ENCODE results near the gene XG. TPM values are rescaled to one million over a fixed set of nuclear protein-coding genes. Genes with fewer than 3 reads are reported as not detected.

The XG gene
- total RNA-seq, 2 donors from 2014 or later, result not detected

DNA sequence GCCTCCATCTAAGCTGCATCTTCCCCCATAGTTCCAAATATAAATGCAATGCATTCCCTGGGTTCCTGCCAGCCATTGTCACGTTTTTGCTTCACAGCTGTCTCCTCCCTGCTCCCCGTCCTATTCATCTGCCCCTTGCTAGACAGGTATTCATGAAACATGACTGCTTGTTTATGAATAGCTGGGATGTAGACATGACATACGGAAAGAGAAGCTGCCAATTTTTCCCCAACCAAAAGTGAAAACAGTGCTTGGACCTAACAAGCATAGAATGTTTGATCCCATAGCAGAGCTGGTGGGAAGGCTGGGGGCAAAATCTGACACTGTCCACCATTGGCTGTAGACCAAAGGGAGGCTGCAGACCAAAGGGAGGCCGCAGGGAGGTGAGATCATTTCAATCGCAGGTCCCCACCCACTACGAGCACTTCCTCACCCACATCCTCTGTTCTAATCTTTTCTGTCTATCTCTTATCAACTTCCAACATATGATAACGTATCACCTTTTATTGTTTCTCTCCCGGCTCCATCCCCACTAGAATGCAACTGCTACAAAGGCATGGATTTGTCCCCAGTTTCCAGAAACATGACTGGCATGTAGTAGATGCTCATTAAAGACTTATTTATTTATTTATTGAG is 68.4 kb downstream of the XG start:
- peaks cover under 1% of the 10 kb centered on the region for H3K27me3 Mint-ChIP-seq (ENCODE audit: low read depth)

DNA sequence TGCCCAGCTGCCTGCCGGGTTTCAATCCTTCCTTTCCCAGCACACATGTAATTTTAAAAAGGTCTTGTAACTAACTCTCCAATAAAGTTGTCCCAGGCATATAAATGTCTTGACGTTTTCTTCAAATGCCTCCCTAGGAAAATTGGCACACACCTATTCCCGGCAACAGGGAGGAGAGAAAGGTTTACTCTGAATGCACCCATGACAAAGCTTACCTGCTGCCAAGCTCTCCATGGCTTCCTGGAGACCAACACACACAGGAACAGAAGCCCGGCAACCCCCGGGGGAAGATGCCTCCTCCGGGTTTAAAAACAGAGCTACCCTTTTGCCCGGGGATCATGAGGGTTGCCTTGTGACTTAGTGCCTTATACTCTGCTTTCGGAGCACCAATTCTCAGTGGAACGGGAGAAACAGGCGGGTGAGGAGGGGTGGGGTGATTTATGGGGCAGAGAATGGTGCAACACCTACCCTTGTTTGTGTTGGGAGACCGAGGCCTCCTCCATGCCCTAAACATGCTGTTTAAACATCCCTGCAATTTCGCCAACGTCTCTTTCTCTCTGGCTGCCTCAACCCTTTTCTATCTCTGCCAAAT is 72.1 kb downstream of the XG start:
- H3K27me3 Mint-ChIP-seq (ENCODE audit: low read depth), result no peaks in the 10 kb centered on the region
- no peaks in the 10 kb centered on the region for H3K9me3 Mint-ChIP-seq
- H3K4me1 Mint-ChIP-seq (ENCODE audit: low read depth), result no peaks in the 10 kb centered on the region
- H3K36me3 Mint-ChIP-seq (ENCODE audit: insufficient read depth in 2 of 2), result no peaks in the 10 kb centered on the region
- ATAC-seq (replicated peaks in 1 of 2) (no peak), DNase-seq (no peak)
- H3K27ac Mint-ChIP-seq, result no peak overlapping the region
- H3K4me3 Mint-ChIP-seq, result no peak overlapping the region

More for the DNA sequence above, 68.4 kb downstream of the XG start:
- Mint-ChIP-seq H3K27ac (no peak overlapping the region), H3K36me3 (ENCODE audit: insufficient read depth in 2 of 2) (no peaks in the 10 kb centered on the region), H3K4me3 (no peak overlapping the region), H3K9me3 (no peaks in the 10 kb centered on the region), H3K4me1 (ENCODE audit: low read depth) (no peaks in the 10 kb centered on the region)
- ATAC-seq (replicated peaks in 1 of 2) (no peak), DNase-seq (no peak)

DNA sequence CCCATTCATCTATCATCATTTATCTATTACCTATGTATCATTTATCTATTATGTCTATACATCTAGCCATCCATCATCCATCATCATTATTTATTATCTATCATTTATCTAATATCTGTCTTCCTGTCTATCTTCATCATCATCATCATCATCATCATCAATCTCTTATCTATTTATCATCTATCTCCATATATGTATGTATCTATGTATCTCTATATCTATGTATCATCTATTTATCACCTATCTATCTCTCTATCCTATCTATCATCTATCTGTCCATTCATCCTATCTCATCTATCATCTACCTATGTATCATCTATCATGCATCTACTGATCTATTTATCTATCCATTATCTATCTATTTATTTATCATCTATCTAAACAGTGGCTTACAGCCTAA is 73.0 kb downstream of the XG start:
- Mint-ChIP-seq H3K27ac (no peak overlapping the region), H3K36me3 (ENCODE audit: insufficient read depth in 2 of 2) (no peaks in the 10 kb centered on the region), H3K4me3 (no peak overlapping the region), H3K4me1 (ENCODE audit: low read depth) (no peaks in the 10 kb centered on the region), H3K9me3 (no peaks in the 10 kb centered on the region), H3K27me3 (ENCODE audit: low read depth) (no peaks in the 10 kb centered on the region)
- DNase-seq, result no peak
- ATAC-seq (replicated peaks in 1 of 2), result no peak

DNA sequence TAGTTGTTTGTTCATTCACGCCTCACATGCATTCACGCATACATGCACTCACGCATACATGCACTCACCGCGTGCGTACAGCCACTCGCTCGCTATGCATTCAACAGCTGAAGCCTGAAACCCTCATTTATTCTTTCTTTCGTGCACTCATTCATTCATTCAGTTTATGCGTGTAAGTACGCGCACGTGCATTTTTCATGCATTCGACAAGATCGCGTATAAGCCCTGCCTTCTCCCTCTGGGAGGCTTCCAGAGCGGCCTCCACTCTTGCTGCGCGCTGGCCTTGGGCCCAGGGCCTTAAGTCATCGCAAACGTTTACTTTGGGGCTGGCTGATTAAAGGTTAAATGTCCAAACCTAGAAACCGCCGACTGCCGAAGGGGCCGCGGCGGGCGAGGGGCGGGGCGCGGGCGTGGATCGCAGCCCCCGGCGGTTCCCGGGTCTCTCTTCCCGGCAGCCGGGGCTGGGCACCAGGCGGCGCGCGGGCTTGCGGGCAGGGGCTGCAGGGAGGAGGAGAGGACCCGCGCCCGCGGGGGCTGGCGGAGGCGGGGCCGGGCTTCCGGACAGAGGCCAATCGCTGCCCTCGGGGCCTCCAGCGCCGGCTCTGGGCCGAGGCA is 76.6 kb downstream of the XG start, which contains the start of gene GYG2:
Gene GYG2, plus strand, starts transcription at position 587 of the 615 bp plus-strand sequence. CDS start 1,259 bp downstream, outside the sequence.
- peak; percentile 20 to 23 for ATAC-seq (replicated peaks in 1 of 2)
- Mint-ChIP-seq H3K9me3 (peaks cover 0 to 2% of the 10 kb centered on the region in 2 donors), H3K4me3 (no peak within 1 kb of the TSS), H3K4me1 (ENCODE audit: low read depth) (no peaks in the 10 kb centered on the region), H3K27me3 (ENCODE audit: low read depth) (peaks cover 23% of the 10 kb centered on the region), H3K27ac (no peak within 1 kb of the TSS), H3K36me3 (ENCODE audit: insufficient read depth in 2 of 2) (no peaks in the 10 kb centered on the region)
- DNase-seq, result no peak

DNA sequence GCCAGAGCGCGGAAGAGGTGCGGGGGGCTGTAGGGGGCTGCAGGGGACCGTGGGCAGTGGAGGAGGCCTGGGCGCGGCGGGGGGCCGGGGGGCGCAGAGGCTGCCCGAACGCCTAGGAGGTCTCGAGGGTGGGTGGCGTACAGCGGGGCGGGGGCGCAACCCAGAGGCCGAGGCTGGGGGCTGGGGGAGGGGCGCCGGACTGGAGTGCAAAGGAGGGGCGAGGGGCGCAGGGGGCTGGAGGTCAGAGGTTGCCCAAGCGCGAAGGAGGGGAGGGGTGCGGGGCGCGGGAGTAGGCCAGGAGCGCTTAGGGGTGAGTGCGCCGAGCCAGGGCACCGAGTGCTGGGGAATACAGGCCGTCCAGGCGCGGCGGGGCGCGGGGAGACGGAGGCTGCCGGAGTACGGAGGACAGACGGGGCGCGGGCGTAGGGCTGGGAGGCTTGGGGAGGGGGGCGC is 77.1 kb downstream of the XG start:
- H3K4me1 Mint-ChIP-seq (ENCODE audit: low read depth), result no peaks in the 10 kb centered on the region

DNA sequence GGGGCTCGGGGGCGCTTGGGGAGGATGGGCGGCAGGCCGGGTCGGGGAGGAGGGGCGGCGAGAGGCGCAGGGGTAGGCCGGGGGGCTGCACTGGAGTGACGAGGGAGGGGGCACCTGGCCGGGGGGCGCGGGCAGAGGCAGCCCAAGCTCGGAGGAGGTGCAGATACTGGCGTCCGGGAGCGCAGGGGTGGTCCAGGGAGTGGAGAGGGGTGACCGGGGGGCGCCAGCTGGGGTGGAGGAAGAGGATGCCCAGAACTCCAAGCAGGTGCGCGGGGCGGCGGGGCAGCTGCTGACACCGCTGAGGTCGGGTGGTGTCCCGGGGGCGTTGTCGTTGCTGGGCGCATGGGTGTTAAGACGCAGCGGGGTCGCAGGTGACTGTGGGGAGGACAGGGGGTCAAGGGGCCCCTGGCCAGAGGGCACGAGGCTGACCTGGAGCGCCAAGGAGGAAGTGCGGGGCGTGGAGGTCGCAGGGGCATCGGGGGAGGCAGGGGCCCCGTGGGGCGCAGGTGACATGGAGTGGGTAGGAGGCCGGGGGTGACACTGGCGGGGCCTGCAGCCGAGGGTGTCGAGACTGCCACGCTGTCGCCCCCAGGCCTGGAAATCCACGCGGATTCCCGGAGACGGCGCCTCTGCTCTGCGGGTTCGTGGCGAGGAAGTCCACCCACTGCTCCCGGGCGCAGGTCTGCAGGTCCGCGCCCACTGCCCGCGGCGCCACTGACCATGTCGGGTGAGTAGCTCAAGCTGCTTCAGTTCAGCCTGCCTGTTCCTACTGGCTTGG is 77.8 kb downstream of the XG start:
- ATAC-seq (replicated peaks in 1 of 2) (no peak), DNase-seq (no peak)
- no peak overlapping the region for H3K27ac Mint-ChIP-seq
- H3K36me3 Mint-ChIP-seq (ENCODE audit: insufficient read depth in 2 of 2), result no peaks in the 10 kb centered on the region
- no peaks in the 10 kb centered on the region for H3K4me1 Mint-ChIP-seq (ENCODE audit: low read depth)
- peaks cover 23% of the 10 kb centered on the region for H3K27me3 Mint-ChIP-seq (ENCODE audit: low read depth)
- H3K9me3 Mint-ChIP-seq, result peaks cover 0 to 2% of the 10 kb centered on the region in 2 donors
- H3K4me3 Mint-ChIP-seq, result no peak overlapping the region

More for the DNA sequence above, 77.1 kb downstream of the XG start:
- H3K9me3 Mint-ChIP-seq, result peaks cover 0 to 2% of the 10 kb centered on the region in 2 donors
- H3K27me3 Mint-ChIP-seq (ENCODE audit: low read depth), result peaks cover 23% of the 10 kb centered on the region
- no peak overlapping the region for H3K27ac Mint-ChIP-seq
- H3K36me3 Mint-ChIP-seq (ENCODE audit: insufficient read depth in 2 of 2), result no peaks in the 10 kb centered on the region
- DNase-seq (no peak), ATAC-seq (replicated peaks in 1 of 2) (no peak)
- no peak overlapping the region for H3K4me3 Mint-ChIP-seq

DNA sequence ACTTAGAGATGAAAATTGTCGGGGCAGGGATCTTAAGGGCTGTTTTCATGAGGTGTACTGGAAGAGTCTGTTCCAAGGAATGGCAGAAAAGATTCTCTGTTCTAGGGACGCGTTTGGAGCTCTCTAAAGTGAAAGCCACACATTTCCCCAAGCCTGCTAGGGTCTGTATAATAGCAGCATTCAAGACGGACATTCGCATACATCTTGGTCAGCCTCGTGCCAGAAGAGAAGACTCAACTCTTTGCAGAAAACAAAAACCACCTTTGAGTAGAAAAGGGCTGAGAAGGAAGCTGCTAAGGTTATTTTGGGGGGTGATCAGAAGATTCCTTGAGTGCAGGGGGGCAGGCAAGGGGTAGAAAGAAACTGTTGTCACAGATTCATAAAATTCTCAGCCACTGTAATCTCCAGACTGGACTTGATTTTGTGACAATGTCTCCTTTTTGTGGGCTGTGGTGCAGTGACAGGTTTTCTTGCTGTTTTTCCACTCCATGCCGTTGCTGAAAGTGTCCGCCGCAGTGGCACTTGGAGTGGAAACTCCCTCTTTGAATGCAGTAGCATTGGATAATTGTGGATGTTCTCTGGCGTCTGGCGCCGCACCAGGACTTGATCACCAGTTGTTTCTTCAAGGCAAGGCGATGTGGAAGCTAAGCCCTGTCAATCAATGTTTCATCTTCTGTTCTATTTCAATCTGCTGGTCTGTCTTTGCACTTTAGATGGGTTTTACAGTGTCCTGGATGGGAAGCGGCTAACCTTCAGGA is 79.8 kb downstream of the XG start:
- Mint-ChIP-seq H3K27ac (no peak overlapping the region), H3K36me3 (ENCODE audit: insufficient read depth in 2 of 2) (peaks cover 3 to 4% of the 10 kb centered on the region in 2 donors), H3K27me3 (ENCODE audit: low read depth) (peaks cover 23% of the 10 kb centered on the region), H3K4me1 (ENCODE audit: low read depth) (no peaks in the 10 kb centered on the region), H3K9me3 (peaks cover 2 to 5% of the 10 kb centered on the region in 2 donors), H3K4me3 (no peak overlapping the region)
- ATAC-seq (replicated peaks in 1 of 2), result no peak
- no peak for DNase-seq

DNA sequence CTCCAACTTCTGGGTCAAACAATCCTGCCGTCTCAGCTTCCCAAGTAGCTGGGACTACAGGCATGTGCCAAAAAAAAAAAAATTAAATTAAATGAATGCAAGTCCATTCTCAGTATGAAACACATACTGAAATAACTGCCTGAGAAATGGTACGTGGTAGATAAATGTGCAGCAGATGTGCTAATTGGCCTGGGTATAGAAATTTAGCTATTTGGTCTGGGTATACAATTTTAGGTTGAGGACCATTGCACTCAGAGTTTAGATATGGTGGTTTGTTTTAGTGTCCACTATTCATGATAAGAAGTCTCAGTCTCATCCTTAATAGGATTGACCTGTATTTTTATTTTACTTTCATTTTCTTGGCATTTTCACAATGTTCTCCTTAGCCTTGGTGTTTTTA is 86.1 kb downstream of the XG start:
- no peak overlapping the region for H3K27ac Mint-ChIP-seq
- peaks cover 4% of the 10 kb centered on the region for H3K27me3 Mint-ChIP-seq (ENCODE audit: low read depth)
- no peak overlapping the region for H3K4me3 Mint-ChIP-seq
- H3K9me3 Mint-ChIP-seq, result peaks cover 12 to 20% of the 10 kb centered on the region in 2 donors
- H3K4me1 Mint-ChIP-seq (ENCODE audit: low read depth), result no peaks in the 10 kb centered on the region
- DNase-seq, result no peak
- ATAC-seq (replicated peaks in 1 of 2), result no peak
- peaks cover 5 to 15% of the 10 kb centered on the region in 2 donors for H3K36me3 Mint-ChIP-seq (ENCODE audit: insufficient read depth in 2 of 2)

DNA sequence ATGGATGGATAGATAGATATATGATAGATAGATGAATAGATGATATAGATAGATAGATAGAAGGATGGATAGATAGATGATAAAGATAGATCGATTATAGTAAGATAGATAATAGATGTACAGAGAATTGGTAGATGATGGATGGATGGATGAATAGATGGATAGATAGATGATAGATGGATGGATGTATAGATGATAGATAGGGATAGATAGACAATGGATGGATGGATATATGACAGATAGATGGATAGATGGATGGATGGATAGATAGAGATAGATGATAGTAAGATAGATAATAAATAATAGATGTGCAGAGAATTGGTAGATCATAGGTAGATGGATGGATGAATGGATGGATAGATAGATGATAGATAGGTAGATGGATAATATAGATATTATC is 89.1 kb downstream of the XG start:
- H3K27ac Mint-ChIP-seq, result peak overlapping the region; percentile 21
- ATAC-seq (replicated peaks in 1 of 2), result no peak
- no peaks in the 10 kb centered on the region for H3K4me1 Mint-ChIP-seq (ENCODE audit: low read depth)
- H3K9me3 Mint-ChIP-seq, result peaks cover 12 to 17% of the 10 kb centered on the region in 2 donors
- H3K36me3 Mint-ChIP-seq (ENCODE audit: insufficient read depth in 2 of 2), result peaks cover 5 to 13% of the 10 kb centered on the region in 2 donors
- DNase-seq, result no peak
- H3K27me3 Mint-ChIP-seq (ENCODE audit: low read depth), result no peaks in the 10 kb centered on the region
- H3K4me3 Mint-ChIP-seq, result no peak overlapping the region

DNA sequence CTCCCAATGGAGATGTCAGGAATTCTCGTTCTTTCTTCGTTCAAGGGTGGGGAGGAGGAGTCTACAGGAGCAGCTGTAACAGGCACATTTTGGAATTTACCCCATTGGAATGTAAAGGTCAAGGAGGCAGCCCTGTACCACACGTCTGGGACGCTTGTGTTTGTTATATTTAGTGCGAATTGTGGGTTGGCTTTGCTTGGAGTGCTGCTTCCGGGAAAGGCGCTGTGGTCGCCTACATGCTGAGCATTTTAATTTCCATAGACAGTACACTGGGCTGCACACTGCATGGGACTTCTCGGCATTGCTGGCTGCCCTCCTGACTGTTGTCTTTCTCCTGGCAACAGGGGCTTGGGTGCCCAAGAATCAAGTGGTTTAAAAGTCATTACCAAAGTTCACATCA is 89.7 kb downstream of the XG start:
- Mint-ChIP-seq H3K4me3 (no peak overlapping the region), H3K27me3 (ENCODE audit: low read depth) (no peaks in the 10 kb centered on the region), H3K27ac (no peak overlapping the region), H3K36me3 (ENCODE audit: insufficient read depth in 2 of 2) (peaks cover 2 to 11% of the 10 kb centered on the region in 2 donors), H3K4me1 (ENCODE audit: low read depth) (no peaks in the 10 kb centered on the region), H3K9me3 (peaks cover 9 to 15% of the 10 kb centered on the region in 2 donors)
- no peak for ATAC-seq (replicated peaks in 1 of 2)
- DNase-seq, result no peak

DNA sequence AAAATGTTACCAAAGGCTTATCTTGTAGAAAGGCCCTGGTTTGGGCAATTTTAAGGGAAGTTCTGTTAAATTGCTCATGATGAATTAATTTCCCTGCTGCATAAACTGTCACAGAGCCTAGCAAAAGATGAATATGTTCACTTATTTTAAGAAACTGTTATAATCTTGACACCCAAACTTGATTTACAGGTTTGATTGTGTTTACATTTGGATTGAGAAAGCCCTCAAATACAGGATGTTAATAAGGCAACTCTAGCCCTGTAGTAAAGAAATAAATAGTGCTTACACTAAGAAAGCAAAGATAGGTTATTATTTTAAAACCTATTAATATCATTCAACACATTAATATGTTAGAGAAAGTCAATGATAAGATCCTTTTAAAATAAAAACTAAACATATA is 95.2 kb downstream of the XG start:
- H3K9me3 Mint-ChIP-seq, result no peaks in the 10 kb centered on the region
- no peaks in the 10 kb centered on the region for H3K4me1 Mint-ChIP-seq (ENCODE audit: low read depth)
- no peak overlapping the region for H3K4me3 Mint-ChIP-seq
- ATAC-seq (replicated peaks in 1 of 2), result no peak
- H3K27me3 Mint-ChIP-seq (ENCODE audit: low read depth), result peaks cover 12% of the 10 kb centered on the region
- no peak overlapping the region for H3K27ac Mint-ChIP-seq
- DNase-seq, result no peak
- no peaks in the 10 kb centered on the region for H3K36me3 Mint-ChIP-seq (ENCODE audit: insufficient read depth in 2 of 2)

DNA sequence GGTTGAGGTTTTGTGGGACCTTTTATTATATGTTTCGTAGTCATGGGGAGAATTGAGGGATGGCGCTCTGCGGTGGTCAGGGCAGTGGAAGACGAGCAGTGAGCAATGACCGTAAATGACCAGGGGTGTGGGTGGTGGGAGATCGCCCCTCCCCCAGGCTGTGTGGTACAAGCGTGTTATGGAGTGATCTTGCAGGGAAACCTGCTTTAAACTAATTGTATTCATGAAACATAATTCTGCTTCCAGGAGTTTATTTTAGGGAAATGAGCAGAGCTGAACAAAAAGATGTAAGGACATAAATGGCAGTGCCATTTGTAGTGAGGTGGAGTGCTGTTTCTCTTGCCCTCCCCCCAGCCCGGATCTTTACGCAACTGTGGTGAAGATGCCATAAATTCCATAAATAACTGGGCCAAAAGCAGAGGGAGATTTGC is 97.0 kb downstream of the XG start:
- ATAC-seq (replicated peaks in 1 of 2) (no peak), DNase-seq (no peak)
- Mint-ChIP-seq H3K4me3 (no peak overlapping the region), H3K36me3 (ENCODE audit: insufficient read depth in 2 of 2) (no peaks in the 10 kb centered on the region), H3K27me3 (ENCODE audit: low read depth) (peaks cover 12% of the 10 kb centered on the region), H3K9me3 (no peaks in the 10 kb centered on the region), H3K27ac (no peak overlapping the region), H3K4me1 (ENCODE audit: low read depth) (no peaks in the 10 kb centered on the region)

Data from activated T-cell treated with anti-CD3 and anti-CD28 coated beads, Interleukin-2, amount 50 U/mL, for 72 hours (primary cell).